Measurements from ENCODE around the gene SLC38A7. TPM values are rescaled to one million over a fixed set of nuclear protein-coding genes. Genes with fewer than 3 reads are reported as not detected.

Gene SLC38A7
- total RNA-seq, 1 experiment from 2014 or later, result 20.2 TPM

GRCh38 chr16:58727796-58728568, 43.4 kb upstream of the SLC38A7 start:
- H3K4me3 ChIP-seq (ENCODE audit: low read depth in 2 of 2, low read length in 2 of 2), result no peak overlapping the region
- no peak for TF ChIP-seq POLR2AphosphoS5 (IDR thresholded peaks at IDR 0.05; ENCODE audit: low read depth, low read length)
- no peak for TF ChIP-seq CTCF (IDR thresholded peaks at IDR 0.05)
- no peak for TF ChIP-seq TCF7L2 (IDR thresholded peaks at IDR 0.05; ENCODE audit: low read depth, low read length)
- TF ChIP-seq SIN3A (IDR thresholded peaks at IDR 0.05; ENCODE audit: borderline replicate concordance, insufficient read depth, low read depth, low read length), result no peak
- TF ChIP-seq REST (IDR thresholded peaks at IDR 0.05; ENCODE audit: insufficient read depth in 1 of 2, low read depth in 2 of 2, low read length in 1 of 2), result no peak
- H3K4me1 ChIP-seq (ENCODE audit: control insufficient read depth, insufficient read depth, low read length), result no peaks in the 10 kb centered on the region
- CTCF ChIA-PET, result no interaction called here
- DNase-seq (ENCODE audit: low read depth, low spot score) (no peak), ATAC-seq (no peak)
- POLR2A ChIA-PET, result no interaction called here
- no peaks in the 10 kb centered on the region for H3K9me3 ChIP-seq (ENCODE audit: control insufficient read depth, insufficient read depth, low read depth, low read length)
- H3K27ac ChIP-seq (ENCODE audit: low read length), result no peak overlapping the region
- no peaks in the 10 kb centered on the region for H3K27me3 ChIP-seq (ENCODE audit: control insufficient read depth, insufficient read depth, low read length)
- no TSS peak for BruUV-seq (replicated peaks)
- in situ Hi-C loops (cut with HindIII; ENCODE audit: low pct_unique_long_range_greater_than_20kb, low sequenced_read_pairs), result no loop called here
- intact Hi-C loops (cut with micrococcal nuclease; ENCODE audit: unreplicated experiment), result no loop called here
- peaks cover 4% of the 10 kb centered on the region for H3K36me3 ChIP-seq (ENCODE audit: control insufficient read depth, insufficient read depth, low read length)

GRCh38 chr16:58727028-58727781, 42.6 kb upstream of the SLC38A7 start:
- CTCF ChIA-PET, result no interaction called here
- no peak for TF ChIP-seq POLR2AphosphoS5 (IDR thresholded peaks at IDR 0.05; ENCODE audit: low read depth, low read length)
- no peak for TF ChIP-seq TCF7L2 (IDR thresholded peaks at IDR 0.05; ENCODE audit: low read depth, low read length)
- TF ChIP-seq SIN3A (IDR thresholded peaks at IDR 0.05; ENCODE audit: borderline replicate concordance, insufficient read depth, low read depth, low read length), result no peak
- no peak for TF ChIP-seq REST (IDR thresholded peaks at IDR 0.05; ENCODE audit: insufficient read depth in 1 of 2, low read depth in 2 of 2, low read length in 1 of 2)
- no peak for TF ChIP-seq CTCF (IDR thresholded peaks at IDR 0.05)
- POLR2A ChIA-PET, result no interaction called here
- BruUV-seq (replicated peaks), result no TSS peak
- ATAC-seq (no peak), DNase-seq (ENCODE audit: low read depth, low spot score) (no peak)
- in situ Hi-C loops (cut with HindIII; ENCODE audit: low pct_unique_long_range_greater_than_20kb, low sequenced_read_pairs) (no loop called here), intact Hi-C loops (cut with micrococcal nuclease; ENCODE audit: unreplicated experiment) (no loop called here)
- no peaks in the 10 kb centered on the region for H3K9me3 ChIP-seq (ENCODE audit: control insufficient read depth, insufficient read depth, low read depth, low read length)
- H3K36me3 ChIP-seq (ENCODE audit: control insufficient read depth, insufficient read depth, low read length), result peaks cover 5% of the 10 kb centered on the region; the same call in 1 of the 2 replicates
- no peaks in the 10 kb centered on the region for H3K4me1 ChIP-seq (ENCODE audit: control insufficient read depth, insufficient read depth, low read length)
- no peak overlapping the region for H3K4me3 ChIP-seq (ENCODE audit: low read depth in 2 of 2, low read length in 2 of 2)
- H3K27me3 ChIP-seq (ENCODE audit: control insufficient read depth, insufficient read depth, low read length), result no peaks in the 10 kb centered on the region
- no peak overlapping the region for H3K27ac ChIP-seq (ENCODE audit: low read length)

Measured in Panc1 (cell line).